ENCODE measurements around the gene CD276. TPM values are rescaled to one million over a fixed set of nuclear protein-coding genes. Genes with fewer than 3 reads are reported as not detected.

The CD276 gene
- total RNA-seq, 1 experiment from 2014 or later, result 75.4 TPM

GRCh38 chr15:73755481-73755880 is 71.3 kb downstream of the CD276 start:
- Histone ChIP-seq H3K9me3 (ENCODE audit: control insufficient read depth in 1 of 2, insufficient read depth in 1 of 2, low read depth in 1 of 2, low read length in 2 of 2) (no peaks in the 10 kb centered on the region), H3K36me3 (ENCODE audit: control insufficient read depth in 1 of 2, insufficient read depth in 2 of 2, low read length in 2 of 2) (no peaks in the 10 kb centered on the region), H2AFZ (ENCODE audit: low read depth, low read length, poor library complexity, severe bottlenecking) (no peak overlapping the region), H3K4me1 (ENCODE audit: control insufficient read depth in 1 of 2, insufficient read depth in 2 of 2, low read length in 2 of 2) (peaks cover 0 to 3% of the 10 kb centered on the region in 2 experiments; a peak in 1 of 4 replicates), H3K9ac (ENCODE audit: low read length) (no peak overlapping the region), H3K9me2 (ENCODE audit: insufficient read depth) (no peaks in the 10 kb centered on the region), H3K79me2 (ENCODE audit: insufficient read depth, low read length) (no peaks in the 10 kb centered on the region), H3K4me3 (replicated peaks in 1 of 2; ENCODE audit: low read depth in 1 of 2, low read length in 2 of 2) (no peak overlapping the region), H4K20me1 (ENCODE audit: insufficient read depth) (no peaks in the 10 kb centered on the region), H3K27me3 (ENCODE audit: insufficient read depth, low read length) (peaks cover 29% of the 10 kb centered on the region), H3K27ac (ENCODE audit: low read depth, low read length) (no peak overlapping the region), H3K4me2 (ENCODE audit: low read length) (no peak overlapping the region)
- DNase-seq (ENCODE audit: low read depth, low spot score), result no peak
- TF ChIP-seq EZH2phosphoT487 (IDR thresholded peaks at IDR 0.05; ENCODE audit: borderline replicate concordance) (no peak), YY1 (IDR thresholded peaks at IDR 0.05; ENCODE audit: extremely low read depth, insufficient replicate concordance, low read depth, low read length) (no peak), POLR2A (IDR thresholded peaks at IDR 0.05; ENCODE audit: borderline replicate concordance, extremely low read depth, insufficient read depth, insufficient read length) (no peak), ELF1 (IDR thresholded peaks at IDR 0.05; ENCODE audit: borderline replicate concordance, low read depth) (no peak), JUND (IDR thresholded peaks at IDR 0.05) (no peak), TCF7L2 (IDR thresholded peaks at IDR 0.05; ENCODE audit: borderline replicate concordance, extremely low read depth, insufficient read depth, insufficient read length) (no peak), POLR2AphosphoS5 (IDR thresholded peaks at IDR 0.05; ENCODE audit: low read depth, low read length) (no peak), ZFX (IDR thresholded peaks at IDR 0.05) (no peak), CTCF (IDR thresholded peaks at IDR 0.05 in 2 of 3, conservative IDR thresholded peaks at IDR 0.05 in 1 of 3; ENCODE audit: borderline replicate concordance in 1 of 3, insufficient read depth in 1 of 3, low read depth in 2 of 3, low read length in 2 of 3) (no peak), SP1 (IDR thresholded peaks at IDR 0.05; ENCODE audit: low read depth) (no peak), RAD21 (IDR thresholded peaks at IDR 0.05; ENCODE audit: low read depth) (no peak), SRF (IDR thresholded peaks at IDR 0.05; ENCODE audit: low read depth) (no peak), EGR1 (IDR thresholded peaks at IDR 0.05; ENCODE audit: low read depth) (no peak), ZNF274 (IDR thresholded peaks at IDR 0.05; ENCODE audit: low read depth, low read length) (no peak)
- TF ChIP-seq, protein P1, sequence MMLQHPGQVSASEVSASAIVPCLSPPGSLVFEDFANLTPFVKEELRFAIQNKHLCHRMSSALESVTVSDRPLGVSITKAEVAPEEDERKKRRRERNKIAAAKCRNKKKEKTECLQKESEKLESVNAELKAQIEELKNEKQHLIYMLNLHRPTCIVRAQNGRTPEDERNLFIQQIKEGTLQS (IDR thresholded peaks at IDR 0.05), result no peak
- TF ChIP-seq, protein P2, sequence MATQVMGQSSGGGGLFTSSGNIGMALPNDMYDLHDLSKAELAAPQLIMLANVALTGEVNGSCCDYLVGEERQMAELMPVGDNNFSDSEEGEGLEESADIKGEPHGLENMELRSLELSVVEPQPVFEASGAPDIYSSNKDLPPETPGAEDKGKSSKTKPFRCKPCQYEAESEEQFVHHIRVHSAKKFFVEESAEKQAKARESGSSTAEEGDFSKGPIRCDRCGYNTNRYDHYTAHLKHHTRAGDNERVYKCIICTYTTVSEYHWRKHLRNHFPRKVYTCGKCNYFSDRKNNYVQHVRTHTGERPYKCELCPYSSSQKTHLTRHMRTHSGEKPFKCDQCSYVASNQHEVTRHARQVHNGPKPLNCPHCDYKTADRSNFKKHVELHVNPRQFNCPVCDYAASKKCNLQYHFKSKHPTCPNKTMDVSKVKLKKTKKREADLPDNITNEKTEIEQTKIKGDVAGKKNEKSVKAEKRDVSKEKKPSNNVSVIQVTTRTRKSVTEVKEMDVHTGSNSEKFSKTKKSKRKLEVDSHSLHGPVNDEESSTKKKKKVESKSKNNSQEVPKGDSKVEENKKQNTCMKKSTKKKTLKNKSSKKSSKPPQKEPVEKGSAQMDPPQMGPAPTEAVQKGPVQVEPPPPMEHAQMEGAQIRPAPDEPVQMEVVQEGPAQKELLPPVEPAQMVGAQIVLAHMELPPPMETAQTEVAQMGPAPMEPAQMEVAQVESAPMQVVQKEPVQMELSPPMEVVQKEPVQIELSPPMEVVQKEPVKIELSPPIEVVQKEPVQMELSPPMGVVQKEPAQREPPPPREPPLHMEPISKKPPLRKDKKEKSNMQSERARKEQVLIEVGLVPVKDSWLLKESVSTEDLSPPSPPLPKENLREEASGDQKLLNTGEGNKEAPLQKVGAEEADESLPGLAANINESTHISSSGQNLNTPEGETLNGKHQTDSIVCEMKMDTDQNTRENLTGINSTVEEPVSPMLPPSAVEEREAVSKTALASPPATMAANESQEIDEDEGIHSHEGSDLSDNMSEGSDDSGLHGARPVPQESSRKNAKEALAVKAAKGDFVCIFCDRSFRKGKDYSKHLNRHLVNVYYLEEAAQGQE (IDR thresholded peaks at IDR 0.05; ENCODE audit: low read depth), result no peak
- POLR2A ChIA-PET, result no interaction called here
- ATAC-seq, result no peak
- no TSS peak for BruUV-seq (replicated peaks)
- intact Hi-C loops (cut with micrococcal nuclease), result no loop called here
- CTCF ChIA-PET, result no interaction called here
- RAD21 ChIA-PET (ENCODE audit: low non-redundant PET in 1 of 2, low total read pairs in 2 of 2, uncharacterized antibody in 2 of 2, unreplicated experiment in 2 of 2), result no interaction called here

All from HCT116 (cell line).